Colonic mucosa (tissue), 4 donors: ENCODE measurements around the gene SDK2. TPM values are rescaled to one million over a fixed set of nuclear protein-coding genes. Genes with fewer than 3 reads are reported as not detected.

Source experiments
- DNase-seq: peaks from one replicate; pipeline ENCODE4 v3.0.0-alpha.2; 2020
- H3K27ac ChIP-seq: fragments of 200-600 bp; one replicate; pipeline ENCODE4 v1.8.0; 2021
- H3K27me3 ChIP-seq: fragments of 200-600 bp; one replicate; pipeline ENCODE4 v1.8.0; 2021
- H3K36me3 ChIP-seq: fragments of 200-600 bp; one replicate; pipeline ENCODE4 v1.8.0; 2021
- H3K4me1 ChIP-seq: fragments of 200-600 bp; one replicate; pipeline ENCODE4 v1.8.0; 2021; ENCODE audit warnings: mild to moderate bottlenecking
- H3K4me3 ChIP-seq: fragments of 200-600 bp; one replicate; pipeline ENCODE4 v1.8.0; 2021
- H3K9ac ChIP-seq, 2 donors: one replicate each; pipeline ENCODE4 v1.7.0; 2013; ENCODE audit warnings: control low read depth in 2 of 2, low read depth in 2 of 2, low read length in 2 of 2
- H3K9me3 ChIP-seq: fragments of 200-600 bp; one replicate; pipeline ENCODE4 v1.8.0; 2021
- intact Hi-C: fragments of 100-400 bp; cut with DNase I; formaldehyde crosslinking; loops from one replicate; pipeline ENCODE4 v1.14.1; 2022
- total RNA-seq, 2 donors: library from RNA; stranded (reverse); fragmentation: NEBNext Ultra II Directional in 1 of 2; extraction: Animal tissue kit (Norgen Biotek cat#: 25700) in 1 of 2; gene quantifications; one replicate each; pipeline ENCODE4 v1.2.1, GENCODE V29; 2021
- TF ChIP-seq, protein P1 (sequence below): fragments of 200-600 bp; IDR thresholded peaks from one replicate; pipeline ENCODE4 v1.8.0; 2022; ENCODE audit warnings: antibody characterized with exemption, mild to moderate bottlenecking
- donor health status: healthy.
- donor health status: DM: no; HTN: no; CAD: no.
- donor health status: DM: no; HTN: no; CAD: no.

The SDK2 gene
- total RNA-seq, 2 donors from 2014 or later = 0.94 to 1.2 TPM

DNA sequence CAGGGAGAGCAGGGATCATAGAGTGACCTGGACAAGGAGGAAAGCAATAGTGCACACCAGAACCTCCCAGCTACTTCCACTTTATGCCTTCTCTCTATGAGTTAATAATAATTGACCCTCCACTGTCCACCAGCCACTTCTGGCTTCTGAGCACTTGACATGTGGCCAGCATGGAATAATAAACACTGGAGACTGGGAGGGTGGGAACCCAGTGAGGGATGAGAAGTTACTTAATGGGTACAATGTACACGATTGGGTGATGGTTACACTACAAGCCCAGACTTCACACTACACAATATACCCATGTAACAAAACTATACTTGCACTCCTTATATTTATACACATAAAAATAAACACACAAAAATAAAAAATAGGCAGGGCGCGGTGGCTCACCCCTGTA, 343.9 kb downstream of the SDK2 start:
- H3K36me3 ChIP-seq = no peaks in the 10 kb centered on the region
- no peak overlapping the region for H3K27ac ChIP-seq
- H3K4me3 ChIP-seq = no peak overlapping the region
- H3K9me3 ChIP-seq = no peaks in the 10 kb centered on the region
- TF ChIP-seq, protein P1, sequence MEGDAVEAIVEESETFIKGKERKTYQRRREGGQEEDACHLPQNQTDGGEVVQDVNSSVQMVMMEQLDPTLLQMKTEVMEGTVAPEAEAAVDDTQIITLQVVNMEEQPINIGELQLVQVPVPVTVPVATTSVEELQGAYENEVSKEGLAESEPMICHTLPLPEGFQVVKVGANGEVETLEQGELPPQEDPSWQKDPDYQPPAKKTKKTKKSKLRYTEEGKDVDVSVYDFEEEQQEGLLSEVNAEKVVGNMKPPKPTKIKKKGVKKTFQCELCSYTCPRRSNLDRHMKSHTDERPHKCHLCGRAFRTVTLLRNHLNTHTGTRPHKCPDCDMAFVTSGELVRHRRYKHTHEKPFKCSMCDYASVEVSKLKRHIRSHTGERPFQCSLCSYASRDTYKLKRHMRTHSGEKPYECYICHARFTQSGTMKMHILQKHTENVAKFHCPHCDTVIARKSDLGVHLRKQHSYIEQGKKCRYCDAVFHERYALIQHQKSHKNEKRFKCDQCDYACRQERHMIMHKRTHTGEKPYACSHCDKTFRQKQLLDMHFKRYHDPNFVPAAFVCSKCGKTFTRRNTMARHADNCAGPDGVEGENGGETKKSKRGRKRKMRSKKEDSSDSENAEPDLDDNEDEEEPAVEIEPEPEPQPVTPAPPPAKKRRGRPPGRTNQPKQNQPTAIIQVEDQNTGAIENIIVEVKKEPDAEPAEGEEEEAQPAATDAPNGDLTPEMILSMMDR = no peak
- no peaks in the 10 kb centered on the region for H3K27me3 ChIP-seq
- H3K9ac ChIP-seq = no peak overlapping the region
- DNase-seq = no peak
- H3K4me1 ChIP-seq = peaks cover 6% of the 10 kb centered on the region
- intact Hi-C loops = no loop called here

DNA sequence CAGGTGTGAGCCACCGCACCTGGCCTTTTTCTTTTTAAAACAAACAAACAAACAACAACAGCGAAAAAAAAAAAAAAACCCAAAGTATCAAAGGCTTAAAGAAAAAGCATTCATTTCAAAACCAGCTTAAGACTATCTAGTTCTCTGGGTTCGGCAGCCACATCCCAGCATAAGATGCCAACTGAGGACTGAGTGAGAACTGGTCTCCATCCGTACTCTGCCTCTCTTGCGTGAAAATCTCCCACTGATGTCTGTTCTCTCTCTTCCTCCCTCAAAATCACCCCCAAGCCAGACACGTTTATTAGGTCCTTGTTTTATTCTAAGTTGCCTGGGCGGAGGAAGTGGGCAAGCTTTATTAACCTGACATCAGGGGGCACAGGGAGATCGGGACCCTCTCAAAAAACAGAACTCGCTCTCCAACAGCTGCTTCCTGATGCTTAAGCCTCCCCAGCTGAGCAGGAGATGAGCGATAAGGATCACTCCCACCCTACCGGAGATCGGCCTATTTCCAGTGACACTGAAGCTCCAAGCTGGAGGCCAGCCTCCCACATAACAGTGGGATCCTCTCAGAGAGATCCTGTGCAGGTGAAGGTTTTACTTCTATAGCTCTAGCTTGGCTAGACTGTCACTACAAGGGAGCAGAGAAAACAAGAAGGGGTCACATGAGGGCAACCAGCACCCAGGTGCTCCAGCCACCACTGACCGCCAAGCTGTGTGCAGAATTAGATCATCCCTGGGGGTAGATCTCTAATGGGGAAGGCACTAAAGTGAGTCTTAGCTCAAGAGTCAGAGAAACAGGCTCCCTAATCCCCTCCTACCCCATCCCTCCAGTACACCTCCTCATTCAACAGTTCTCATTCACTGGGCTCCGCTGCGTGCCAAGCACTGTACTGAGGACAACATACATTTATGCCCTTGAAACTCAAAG, 346.0 kb downstream of the SDK2 start:
- Histone ChIP-seq H3K4me1 (no peaks in the 10 kb centered on the region), H3K9me3 (no peaks in the 10 kb centered on the region), H3K9ac (no peak overlapping the region), H3K36me3 (no peaks in the 10 kb centered on the region), H3K27ac (peak overlapping the region; percentile 18), H3K4me3 (no peak overlapping the region), H3K27me3 (no peaks in the 10 kb centered on the region)
- DNase-seq = no peak
- TF ChIP-seq, protein P1 = no peak
- intact Hi-C loops = no loop called here

DNA sequence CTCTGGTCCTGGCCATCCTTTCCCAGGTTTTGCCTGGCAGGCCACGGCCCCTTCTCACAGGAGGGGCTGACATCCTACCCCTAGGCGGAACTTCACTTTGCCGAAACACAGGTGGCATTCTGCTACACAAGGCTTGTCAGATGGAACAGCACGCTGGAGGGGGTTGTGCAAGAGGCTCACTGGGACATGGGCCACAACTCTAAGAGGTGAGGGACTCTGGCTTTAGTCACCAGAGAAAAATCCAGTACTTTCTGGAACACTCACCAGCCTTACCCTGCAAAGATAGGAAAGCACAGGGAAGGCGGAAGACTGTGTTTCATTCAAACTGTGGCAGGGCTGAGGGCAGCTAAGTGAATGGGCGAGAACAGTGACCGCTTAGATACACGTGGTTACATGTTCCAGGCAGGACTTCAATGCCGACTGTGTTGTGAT, 350.7 kb downstream of the SDK2 start:
- no peaks in the 10 kb centered on the region for H3K36me3 ChIP-seq
- no peak overlapping the region for H3K27ac ChIP-seq
- TF ChIP-seq, protein P1 = no peak
- H3K9me3 ChIP-seq = no peaks in the 10 kb centered on the region
- DNase-seq = no peak
- intact Hi-C loops = no loop called here
- peaks cover 31% of the 10 kb centered on the region for H3K4me1 ChIP-seq
- no peaks in the 10 kb centered on the region for H3K27me3 ChIP-seq
- H3K4me3 ChIP-seq = no peak overlapping the region
- peak overlapping the region in 1 of 2 donors; percentile 65 for H3K9ac ChIP-seq

DNA sequence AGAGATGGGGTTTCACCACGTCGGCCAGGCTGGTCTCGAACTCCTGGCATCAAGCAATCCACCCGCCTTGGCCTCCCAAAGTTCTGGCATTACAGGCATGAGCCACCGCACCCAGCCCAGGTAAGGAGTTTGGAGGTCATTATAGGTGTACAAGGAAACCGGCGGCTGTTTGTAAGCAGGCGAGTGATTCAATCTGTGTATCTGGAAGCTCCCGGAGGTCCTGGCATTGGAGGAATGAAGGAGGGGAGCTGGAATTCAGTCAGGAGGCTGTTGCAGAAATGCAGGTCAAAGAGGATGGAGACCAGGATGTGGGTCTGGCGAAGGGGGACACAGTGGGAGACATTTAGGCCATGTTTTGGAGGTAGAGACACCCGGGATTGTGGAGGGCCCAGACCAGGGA, 351.2 kb downstream of the SDK2 start:
- H3K9me3 ChIP-seq = no peaks in the 10 kb centered on the region
- no peak overlapping the region for H3K4me3 ChIP-seq
- DNase-seq = no peak
- intact Hi-C loops = no loop called here
- H3K27ac ChIP-seq = no peak overlapping the region
- peaks cover 31% of the 10 kb centered on the region for H3K4me1 ChIP-seq
- no peaks in the 10 kb centered on the region for H3K27me3 ChIP-seq
- H3K36me3 ChIP-seq = no peaks in the 10 kb centered on the region
- TF ChIP-seq, protein P1 = no peak
- H3K9ac ChIP-seq = peak overlapping the region in 1 of 2 donors; percentile 65

DNA sequence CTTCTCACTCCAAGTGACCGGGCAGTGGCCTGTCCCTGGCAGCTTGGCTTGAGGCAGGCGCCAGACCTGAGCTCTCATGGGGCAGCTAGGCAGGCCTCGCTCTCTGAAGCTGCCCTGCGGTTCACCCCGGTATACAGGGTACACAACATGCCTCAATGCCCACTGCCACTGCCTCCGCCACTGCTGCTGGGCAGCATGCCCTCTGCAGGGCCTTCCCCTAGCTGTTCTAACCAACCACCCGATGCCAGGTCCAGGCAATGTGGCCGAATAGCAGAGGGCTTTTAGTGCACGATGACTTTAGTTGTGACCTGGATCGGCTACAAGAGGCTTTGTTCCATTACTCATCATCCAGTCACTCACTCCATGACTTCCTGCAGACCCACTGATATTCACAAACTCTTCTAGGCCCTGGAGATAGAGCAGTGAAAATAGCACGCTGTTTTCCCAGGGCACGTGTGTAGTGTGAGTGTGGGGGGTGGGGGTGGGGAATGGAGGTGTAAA, 352.2 kb downstream of the SDK2 start:
- intact Hi-C loops = no loop called here
- TF ChIP-seq, protein P1 = no peak
- H3K27ac ChIP-seq = peak overlapping the region; percentile 82
- H3K9ac ChIP-seq = peak overlapping the region; percentile 46 to 52
- no peak overlapping the region for H3K4me3 ChIP-seq
- no peaks in the 10 kb centered on the region for H3K36me3 ChIP-seq
- no peak for DNase-seq
- no peaks in the 10 kb centered on the region for H3K9me3 ChIP-seq
- no peaks in the 10 kb centered on the region for H3K27me3 ChIP-seq
- H3K4me1 ChIP-seq = peaks cover 33% of the 10 kb centered on the region
